Transverse colon (tissue), 3 donors: ENCODE measurements around the gene TUSC7.

Experiments
- CTCF ChIP-seq, 5 experiments: fragments of 200-600 bp in 3 of 5; fragments of 450-650 bp in 2 of 5; sonication (generic) in 3 of 5; IDR thresholded peaks; 1 replicate in 2 of 5; 2 replicates in 3 of 5; pipeline ENCODE4 v1.5.1; 2016 to 2017; ENCODE audit warnings: antibody characterized with exemption in 5 of 5, inconsistent platforms in 3 of 5, mild to moderate bottlenecking in 2 of 5, moderate library complexity in 1 of 5
- EP300 ChIP-seq: sonication (generic); formaldehyde crosslinking; IDR thresholded peaks from one replicate; pipeline ENCODE4 v1.6.1; 2017; ENCODE audit warnings: antibody characterized with exemption, low read depth

GRCh38 chr3:116734243-116734642 is 24.7 kb downstream of the TUSC7 start:
- TF ChIP-seq CTCF (IDR thresholded peaks at IDR 0.05), result no peak
- TF ChIP-seq EP300, result no peak
